ENCODE measurements around the gene SRSF2. TPM values are rescaled to one million over a fixed set of nuclear protein-coding genes. Genes with fewer than 3 reads are reported as not detected.
"Not testable (repeated sequence)": the region's sequence is repeated elsewhere in the genome, so short reads cannot be mapped to it uniquely, and the experiment has no call there.

Gene SRSF2
- polyA plus RNA-seq, 10 donors = 177 to 286 (median 221) TPM

- DNase-seq = peak in 1 of 3 donors; percentile 62
Measured at GRCh38 chr17:76725580-76726230, 11.4 kb downstream of the SRSF2 start.

GRCh38 chr17:76723812-76724211, 13.3 kb downstream of the SRSF2 start:
- no peak for DNase-seq

GRCh38 chr17:76722977-76723376, 14.2 kb downstream of the SRSF2 start:
- not testable (repeated sequence) for DNase-seq

- no peak for DNase-seq
Measured at GRCh38 chr17:76722279-76722678, 14.9 kb downstream of the SRSF2 start.

GRCh38 chr17:76721463-76721862, 15.7 kb downstream of the SRSF2 start:
- no peak for DNase-seq

GRCh38 chr17:76720941-76721340, 16.2 kb downstream of the SRSF2 start:
- no peak for DNase-seq

GRCh38 chr17:76720211-76720610, 16.9 kb downstream of the SRSF2 start:
- no peak for DNase-seq

GRCh38 chr17:76718516-76718915, 18.6 kb downstream of the SRSF2 start:
- no peak for DNase-seq

- no peak for DNase-seq
Measured at GRCh38 chr17:76716839-76717215, 20.3 kb downstream of the SRSF2 start.

- peak in 1 of 3 donors; percentile 90 for DNase-seq
Measured at GRCh38 chr17:76716146-76716838, 20.8 kb downstream of the SRSF2 start.

- no peak for DNase-seq
Measured at GRCh38 chr17:76715496-76715830, 21.7 kb downstream of the SRSF2 start.

- peak in 2 of 3 donors; percentile 74 to 75 for DNase-seq
Measured at GRCh38 chr17:76714822-76715495, 22.2 kb downstream of the SRSF2 start.

- no peak for DNase-seq
Measured at GRCh38 chr17:76714336-76714735, 22.8 kb downstream of the SRSF2 start.

GRCh38 chr17:76713765-76714164, 23.4 kb downstream of the SRSF2 start:
- no peak for DNase-seq

GRCh38 chr17:76712321-76712720, 24.8 kb downstream of the SRSF2 start:
- DNase-seq = not testable (repeated sequence)

- DNase-seq = peak; percentile 70 to 85 (median 72)
Measured at GRCh38 chr17:76710863-76711611, 26.1 kb downstream of the SRSF2 start, which contains the start of gene MXRA7. TSS of gene MXRA7 (minus strand) at chr17:76710965. CDS start at chr17:76710946, 19 bp downstream.

GRCh38 chr17:76709951-76710862, 26.9 kb downstream of the SRSF2 start:
- DNase-seq = peak in 1 of 3 donors; percentile 76

- peak; percentile 79 to 97 (median 89) for DNase-seq
Measured at GRCh38 chr17:76709077-76709950, 27.8 kb downstream of the SRSF2 start.

GRCh38 chr17:76707985-76708807, 28.9 kb downstream of the SRSF2 start:
- peak in 2 of 3 donors; percentile 63 to 81 for DNase-seq

Measured in muscle of back (tissue), 11 donors.